HEK293T (cell line): Measurements from ENCODE around the gene IGFBP3.

Source experiments
- CTCF ChIA-PET: fragments of 350-600 bp; formaldehyde crosslinking; extraction: SDS; loops from one replicate; lab custom pipeline; 2021; ENCODE audit warnings: antibody characterized with exemption, inconsistent platforms; lab: Yijun Ruan, JAX
- POLR2A ChIA-PET: fragments of 350-600 bp; formaldehyde crosslinking; extraction: SDS; loops from one replicate; lab custom pipeline; 2020; ENCODE audit warnings: antibody characterized with exemption, inconsistent platforms; lab: Yijun Ruan, JAX
- DNase-seq: peaks from one replicate; pipeline ENCODE4 v3.0.0; 2012; ENCODE audit warnings: mixed read lengths; ENCODE audit errors: extremely low spot score
- ARNT ChIP-seq: fragments of 450-650 bp; IDR thresholded peaks from 2 replicates; pipeline ENCODE4 v1.6.1; 2017; ENCODE audit warnings: mild to moderate bottlenecking
- BHLHE40 ChIP-seq: fragments of 450-650 bp; IDR thresholded peaks from 2 replicates; pipeline ENCODE4 v1.6.1; 2016; ENCODE audit warnings: mild to moderate bottlenecking, moderate library complexity, borderline replicate concordance
- CTBP1 ChIP-seq: fragments of 450-650 bp; IDR thresholded peaks from 2 replicates; pipeline ENCODE4 v1.6.1; 2016; ENCODE audit warnings: borderline replicate concordance
- ELF4 ChIP-seq: fragments of 450-650 bp; IDR thresholded peaks from 2 replicates; pipeline ENCODE4 v1.6.1; 2017; ENCODE audit warnings: antibody characterized with exemption
- FOXA1 ChIP-seq: fragments of 450-650 bp; IDR thresholded peaks from 2 replicates; pipeline ENCODE4 v1.6.1; 2016; ENCODE audit warnings: mild to moderate bottlenecking
- FOXK2 ChIP-seq: fragments of 450-650 bp; IDR thresholded peaks from 2 replicates; pipeline ENCODE4 v1.6.1; 2016; ENCODE audit warnings: mild to moderate bottlenecking
- FOXM1 ChIP-seq: fragments of 450-650 bp; IDR thresholded peaks from 2 replicates; pipeline ENCODE4 v1.6.1; 2017; ENCODE audit warnings: mild to moderate bottlenecking, borderline replicate concordance
- HDGF ChIP-seq: fragments of 450-650 bp; IDR thresholded peaks from 2 replicates; pipeline ENCODE4 v1.6.1; 2017; ENCODE audit warnings: antibody characterized with exemption, borderline replicate concordance
- L3MBTL2 ChIP-seq: fragments of 450-650 bp; conservative IDR thresholded peaks from 2 replicates; pipeline ENCODE4 v1.6.1; 2016; ENCODE audit warnings: mild to moderate bottlenecking
- LEF1 ChIP-seq: fragments of 450-650 bp; IDR thresholded peaks from 2 replicates; pipeline ENCODE4 v1.6.1; 2017; ENCODE audit warnings: mild to moderate bottlenecking, borderline replicate concordance
- NFRKB ChIP-seq: fragments of 450-650 bp; IDR thresholded peaks from 2 replicates; pipeline ENCODE4 v1.6.1; 2016; ENCODE audit warnings: mild to moderate bottlenecking, moderate library complexity
- PKNOX1 ChIP-seq: fragments of 450-650 bp; IDR thresholded peaks from 2 replicates; pipeline ENCODE4 v1.6.1; 2016
- SP1 ChIP-seq: fragments of 450-650 bp; IDR thresholded peaks from 2 replicates; pipeline ENCODE4 v1.6.1; 2017
- SUZ12 ChIP-seq: fragments of 450-650 bp; IDR thresholded peaks from 2 replicates; pipeline ENCODE4 v1.6.1; 2016; ENCODE audit warnings: mild to moderate bottlenecking
- TARDBP ChIP-seq: fragments of 450-650 bp; IDR thresholded peaks from 2 replicates; pipeline ENCODE4 v1.6.1; 2016
- ZNF384 ChIP-seq: fragments of 450-650 bp; IDR thresholded peaks from 2 replicates; pipeline ENCODE4 v1.6.1; 2016

IGFBP3 gene

GRCh38 chr7:45872116-45873034, 48.7 kb downstream of the IGFBP3 start:
- TF ChIP-seq L3MBTL2 (no peak), LEF1 (no peak), NFRKB (no peak), BHLHE40 (no peak), SP1 (no peak), PKNOX1 (no peak), ELF4 (no peak), SUZ12 (no peak), ZNF384 (no peak), FOXK2 (no peak), TARDBP (no peak), CTBP1 (no peak), FOXM1 (no peak), HDGF (no peak), ARNT (no peak), FOXA1 (no peak)
- ChIA-PET CTCF (interaction anchor here (0.6 to 0.9 kb wide), 2 partner anchors 11 to 1011 kb away, joined by 3 to 4 read pairs; no protein-coding TSS in a partner anchor), POLR2A (no interaction called here)
- DNase-seq: peak; percentile 43

- DNase-seq: no peak
- ChIA-PET CTCF (no interaction called here), POLR2A (no interaction called here)
- TF ChIP-seq FOXK2 (no peak), TARDBP (no peak), FOXM1 (no peak), CTBP1 (no peak), SUZ12 (no peak), L3MBTL2 (no peak), HDGF (no peak), FOXA1 (no peak), NFRKB (no peak), LEF1 (no peak), ZNF384 (no peak), ARNT (no peak)
Measured at GRCh38 chr7:45869426-45869825, 51.6 kb downstream of the IGFBP3 start.

- DNase-seq: no peak
- CTCF ChIA-PET: no interaction called here
- TF ChIP-seq FOXM1: no peak
- POLR2A ChIA-PET: no interaction called here
Measured at GRCh38 chr7:45867471-45867870, 53.6 kb downstream of the IGFBP3 start.

GRCh38 chr7:45865594-45866410, 55.3 kb downstream of the IGFBP3 start:
- TF ChIP-seq PKNOX1 (no peak), NFRKB (no peak), L3MBTL2 (no peak), HDGF (no peak), ARNT (no peak), FOXA1 (no peak), SUZ12 (no peak), SP1 (no peak), ZNF384 (no peak)
- no peak for DNase-seq
- CTCF ChIA-PET: no interaction called here
- POLR2A ChIA-PET: no interaction called here

GRCh38 chr7:45863715-45864114, 57.4 kb downstream of the IGFBP3 start:
- ChIA-PET CTCF (no interaction called here), POLR2A (no interaction called here)
- peak; percentile 32 for DNase-seq
- no peak for TF ChIP-seq SUZ12
